GM23338 (cell line): ENCODE results near the gene AMBP. TPM values are rescaled to one million over a fixed set of nuclear protein-coding genes. Genes with fewer than 3 reads are reported as not detected.

Source experiments
- ATAC-seq: fragments of 200-7000 bp; cut with Tn5 transposase; 3 replicates; pipeline ENCODE4 v1.9.1; 2020
- DNase-seq: peaks from one replicate; pipeline ENCODE4 v3.0.0-alpha.2; 2015; ENCODE audit warnings: low spot score
- H2AFZ ChIP-seq: fragments of 200-600 bp; sonication (generic); 2 replicates; pipeline ENCODE4 v1.8.0; 2016; ENCODE audit warnings: antibody characterized with exemption, mild to moderate bottlenecking, moderate library complexity
- H3F3A ChIP-seq: fragments of 200-600 bp; sonication (generic); replicated peaks from 2 replicates; pipeline ENCODE4 v1.8.0; 2017; ENCODE audit warnings: antibody characterized with exemption, mixed run types, low read depth
- H3K27ac ChIP-seq: fragments of 200-600 bp; sonication (generic); 2 replicates; pipeline ENCODE4 v1.6.1; 2016; ENCODE audit warnings: low read depth
- H3K27me3 ChIP-seq: fragments of 200-600 bp; sonication (generic); 2 replicates; pipeline ENCODE4 v1.8.0; 2016; ENCODE audit warnings: mild to moderate bottlenecking, mixed run types, moderate library complexity; ENCODE audit not compliant: insufficient read depth
- H3K36me3 ChIP-seq: fragments of 200-600 bp; sonication (generic); 2 replicates; pipeline ENCODE4 v1.8.0; 2016; ENCODE audit warnings: mild to moderate bottlenecking; ENCODE audit not compliant: insufficient read depth
- H3K4me1 ChIP-seq: fragments of 200-600 bp; sonication (generic); 2 replicates; pipeline ENCODE4 v1.8.0; 2016; ENCODE audit warnings: mild to moderate bottlenecking, moderate library complexity; ENCODE audit not compliant: insufficient read depth
- H3K4me2 ChIP-seq: fragments of 200-600 bp; sonication (generic); 2 replicates; pipeline ENCODE4 v1.7.1; 2017; ENCODE audit warnings: mixed run types
- H3K4me3 ChIP-seq: fragments of 200-600 bp; sonication (generic); 2 replicates; pipeline ENCODE4 v1.6.1; 2016; ENCODE audit warnings: mixed run types
- H3K79me2 ChIP-seq: fragments of 200-600 bp; sonication (generic); replicated peaks from 2 replicates; pipeline ENCODE4 v1.8.0; 2017; ENCODE audit warnings: mild to moderate bottlenecking; ENCODE audit not compliant: insufficient read depth
- H3K9me2 ChIP-seq: fragments of 200-600 bp; sonication (generic); 2 replicates; pipeline ENCODE4 v1.8.0; 2017; ENCODE audit not compliant: insufficient read depth
- H4K20me1 ChIP-seq: fragments of 200-600 bp; sonication (generic); replicated peaks from 2 replicates; pipeline ENCODE4 v1.8.0; 2017; ENCODE audit warnings: mild to moderate bottlenecking; ENCODE audit not compliant: insufficient read depth
- H3K27ac Mint-ChIP-seq: 2 replicates; pipeline ENCODE4 v1.8.0; 2020; ENCODE audit warnings: inconsistent platforms, mild to moderate bottlenecking, moderate library complexity, mixed read lengths
- H3K27me3 Mint-ChIP-seq: 3 replicates; pipeline ENCODE4 v1.8.0; 2022; ENCODE audit warnings: low read depth, mild to moderate bottlenecking, moderate library complexity, mixed read lengths, inconsistent platforms; ENCODE audit not compliant: insufficient read depth, poor library complexity
- H3K36me3 Mint-ChIP-seq: 3 replicates; pipeline ENCODE4 v1.8.0; 2021; ENCODE audit warnings: low read depth, mild to moderate bottlenecking, inconsistent platforms, moderate library complexity, mixed read lengths
- H3K4me1 Mint-ChIP-seq: 3 replicates; pipeline ENCODE4 v1.8.0; 2020; ENCODE audit warnings: mild to moderate bottlenecking, inconsistent platforms, mixed read lengths
- H3K4me3 Mint-ChIP-seq: 3 replicates; pipeline ENCODE4 v1.8.0; 2021; ENCODE audit warnings: moderate library complexity, mild to moderate bottlenecking, inconsistent platforms, mixed read lengths
- H3K9me3 Mint-ChIP-seq: 3 replicates; pipeline ENCODE4 v1.8.0; 2020; ENCODE audit warnings: moderate library complexity, mild to moderate bottlenecking, inconsistent platforms, mixed read lengths
- CREB1 ChIP-seq: fragments of 250-450 bp; sonication (Bioruptor Pico); IDR thresholded peaks from 2 replicates; pipeline ENCODE4 v1.5.0; 2020; ENCODE audit warnings: low read depth, mild to moderate bottlenecking, moderate library complexity
- EZH2phosphoT487 ChIP-seq: fragments of 200-600 bp; sonication (generic); IDR thresholded peaks from one replicate; pipeline ENCODE4 v1.8.1; 2018; ENCODE audit warnings: antibody characterized with exemption; ENCODE audit not compliant: unreplicated experiment
- JUNB ChIP-seq: IDR thresholded peaks from one replicate; pipeline ENCODE4 v1.6.1; 2016; ENCODE audit warnings: antibody characterized with exemption; ENCODE audit not compliant: unreplicated experiment
- POLR2AphosphoS5 ChIP-seq: IDR thresholded peaks from 2 replicates; pipeline ENCODE4 v1.6.1; 2016; ENCODE audit warnings: antibody characterized with exemption, low read depth
- STAT1 ChIP-seq: IDR thresholded peaks from one replicate; pipeline ENCODE4 v1.6.1; 2016; ENCODE audit warnings: antibody characterized with exemption; ENCODE audit not compliant: unreplicated experiment
- polyA plus RNA-seq: library from polyadenylated mRNA; unstranded; fragments of >200 nt; fragmentation: Nextera tagmentation; extraction: Ambion mirVana; gene quantifications from 2 replicates; pipeline ENCODE4 v1.2.1, GENCODE V29; 2016
- total RNA-seq: library from RNA; depleted of rRNA; stranded (reverse); fragments of >200 nt; shearing (Covaris generic); gene quantifications from 2 replicates; pipeline ENCODE4 v1.2.3, GENCODE V29; 2014
- TF ChIP-seq, protein P1 (sequence below), 2 experiments: fragments of 200-600 bp in 1 of 2; sonication (generic) in 1 of 2; conservative IDR thresholded peaks; 2 replicates each; pipeline versions ENCODE4 v1.5.1 to v1.6.1; 2016 to 2017; ENCODE audit warnings: antibody characterized with exemption in 2 of 2, low read depth in 2 of 2, mild to moderate bottlenecking in 2 of 2, moderate library complexity in 1 of 2
- TF ChIP-seq, protein P2 (sequence below): IDR thresholded peaks from 2 replicates; pipeline ENCODE4 v1.6.1; 2016; ENCODE audit warnings: antibody characterized with exemption

AMBP gene
- total and polyA plus RNA-seq, 2 experiments from 2014 or later: 1.3 to 2.0 TPM

DNA sequence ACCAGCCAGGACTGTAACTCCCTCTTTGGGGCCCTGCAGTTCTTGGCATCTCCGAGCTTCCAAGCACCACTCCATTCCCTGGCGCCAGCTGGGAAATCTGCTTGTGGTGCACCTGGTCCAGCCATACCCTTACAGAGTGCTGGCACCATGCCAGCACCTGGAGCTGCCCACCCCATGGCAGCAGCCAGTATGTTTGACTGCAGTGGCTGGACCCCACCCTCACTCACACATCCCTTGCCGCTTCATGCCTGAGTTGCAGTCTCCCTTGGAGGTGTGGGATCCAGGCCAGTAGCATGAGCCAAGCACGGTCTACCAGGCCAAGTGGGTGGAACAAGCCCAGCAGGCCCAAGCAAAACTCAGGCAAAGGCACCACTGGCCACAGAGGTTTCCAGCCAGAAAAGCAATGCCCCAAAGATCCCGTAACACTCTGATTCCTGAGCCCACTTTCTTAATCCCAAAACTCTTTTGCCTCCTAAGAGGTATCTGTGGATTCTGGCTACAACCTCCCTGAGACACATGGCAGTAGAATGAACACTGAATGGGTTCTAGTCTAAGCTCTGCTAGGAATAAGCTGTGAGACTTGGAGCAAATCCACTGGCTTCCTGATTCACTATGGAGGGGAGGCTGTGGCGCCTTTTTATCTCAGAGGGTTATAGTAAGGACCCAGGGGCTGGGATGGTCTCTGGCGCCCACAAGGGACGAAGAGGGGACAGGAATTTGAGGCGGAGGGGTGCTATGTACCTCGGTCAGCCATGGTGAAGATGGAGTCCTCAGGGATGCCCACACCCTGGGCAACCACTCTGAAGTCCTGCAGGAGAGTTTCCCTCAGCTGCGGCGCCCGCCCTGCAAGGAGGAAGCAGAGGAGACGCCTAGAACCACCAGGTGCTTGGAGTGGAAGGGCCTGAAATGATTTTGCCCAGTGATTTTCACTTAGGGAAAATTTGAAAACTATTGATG is 5.6 kb downstream of the AMBP start:
- Histone ChIP-seq H3K27me3 (no peaks in the 10 kb centered on the region), H3K4me1 (no peaks in the 10 kb centered on the region), H3F3A (no peaks in the 10 kb centered on the region), H3K79me2 (no peaks in the 10 kb centered on the region), H2AFZ (0 out of 2 replicates have a peak overlapping the region, but pooled peaks have one; percentile 52), H3K27ac (no peak overlapping the region), H3K36me3 (no peaks in the 10 kb centered on the region), H3K4me3 (no peak overlapping the region), H3K4me2 (no peak overlapping the region), H3K9me2 (peaks cover 8% of the 10 kb centered on the region; the same call in 1 of the 2 replicates), H4K20me1 (no peaks in the 10 kb centered on the region)
- peaks cover 5% of the 10 kb centered on the region; the same call in 2 of the 3 replicates for H3K4me1 Mint-ChIP-seq
- H3K36me3 Mint-ChIP-seq: no peaks in the 10 kb centered on the region
- H3K27ac Mint-ChIP-seq: no peak overlapping the region
- no peak overlapping the region for H3K4me3 Mint-ChIP-seq
- ATAC-seq (peak; percentile 67), DNase-seq (peak; percentile 49)
- TF ChIP-seq, protein P1, sequence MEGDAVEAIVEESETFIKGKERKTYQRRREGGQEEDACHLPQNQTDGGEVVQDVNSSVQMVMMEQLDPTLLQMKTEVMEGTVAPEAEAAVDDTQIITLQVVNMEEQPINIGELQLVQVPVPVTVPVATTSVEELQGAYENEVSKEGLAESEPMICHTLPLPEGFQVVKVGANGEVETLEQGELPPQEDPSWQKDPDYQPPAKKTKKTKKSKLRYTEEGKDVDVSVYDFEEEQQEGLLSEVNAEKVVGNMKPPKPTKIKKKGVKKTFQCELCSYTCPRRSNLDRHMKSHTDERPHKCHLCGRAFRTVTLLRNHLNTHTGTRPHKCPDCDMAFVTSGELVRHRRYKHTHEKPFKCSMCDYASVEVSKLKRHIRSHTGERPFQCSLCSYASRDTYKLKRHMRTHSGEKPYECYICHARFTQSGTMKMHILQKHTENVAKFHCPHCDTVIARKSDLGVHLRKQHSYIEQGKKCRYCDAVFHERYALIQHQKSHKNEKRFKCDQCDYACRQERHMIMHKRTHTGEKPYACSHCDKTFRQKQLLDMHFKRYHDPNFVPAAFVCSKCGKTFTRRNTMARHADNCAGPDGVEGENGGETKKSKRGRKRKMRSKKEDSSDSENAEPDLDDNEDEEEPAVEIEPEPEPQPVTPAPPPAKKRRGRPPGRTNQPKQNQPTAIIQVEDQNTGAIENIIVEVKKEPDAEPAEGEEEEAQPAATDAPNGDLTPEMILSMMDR (conservative IDR thresholded peaks at IDR 0.05; ENCODE audit: low read depth in 2 of 2): peak; percentile 35 to 68
- TF ChIP-seq CREB1 (CRISPR knock-in tag): no peak
- peaks cover 4% of the 10 kb centered on the region for H3K27me3 Mint-ChIP-seq
- H3K9me3 Mint-ChIP-seq: no peaks in the 10 kb centered on the region

DNA sequence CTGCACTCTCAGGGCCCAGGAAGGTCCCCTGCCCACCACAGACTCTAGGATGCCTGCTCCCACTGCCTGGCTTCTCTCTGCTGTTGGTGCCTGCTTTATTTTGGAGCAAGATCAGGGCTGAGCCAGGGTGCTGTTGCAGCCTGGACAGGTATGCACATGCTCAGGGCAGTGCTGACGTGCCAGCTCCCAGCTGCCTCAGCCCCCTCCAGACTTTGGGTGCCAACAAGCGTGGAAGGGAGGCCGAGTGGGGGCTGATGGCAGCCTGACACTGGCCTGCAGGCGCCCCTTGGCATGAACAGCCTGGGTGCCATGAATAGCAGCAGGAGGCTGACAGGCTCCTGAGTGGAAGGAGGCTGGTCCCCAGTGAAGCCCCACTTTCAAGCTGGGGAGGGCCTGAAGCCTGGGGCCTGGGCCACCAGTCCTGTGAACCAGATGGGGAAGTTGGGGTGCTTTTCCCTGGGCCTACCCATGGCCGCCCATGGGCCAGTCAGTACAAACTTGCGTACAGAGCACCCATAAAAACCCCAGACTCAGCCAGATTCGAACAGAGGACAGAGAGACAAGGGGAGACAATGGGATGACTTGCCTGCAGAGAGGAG is 6.8 kb downstream of the AMBP start:
- Histone ChIP-seq H3F3A (no peaks in the 10 kb centered on the region), H3K9me2 (peaks cover 8% of the 10 kb centered on the region; the same call in 1 of the 2 replicates), H3K4me1 (no peaks in the 10 kb centered on the region), H3K4me2 (no peak overlapping the region), H3K27ac (no peak overlapping the region), H3K27me3 (no peaks in the 10 kb centered on the region), H3K4me3 (no peak overlapping the region), H3K36me3 (no peaks in the 10 kb centered on the region), H4K20me1 (no peaks in the 10 kb centered on the region), H3K79me2 (no peaks in the 10 kb centered on the region), H2AFZ (no peak overlapping the region)
- Mint-ChIP-seq H3K4me1 (peaks cover 5% of the 10 kb centered on the region; the same call in 2 of the 3 replicates), H3K27me3 (no peaks in the 10 kb centered on the region), H3K36me3 (no peaks in the 10 kb centered on the region), H3K27ac (no peak overlapping the region), H3K9me3 (no peaks in the 10 kb centered on the region), H3K4me3 (no peak overlapping the region)
- DNase-seq (no peak), ATAC-seq (no peak)
- TF ChIP-seq STAT1 (no peak), JUNB (no peak), EZH2phosphoT487 (no peak), POLR2AphosphoS5 (no peak)
- TF ChIP-seq, protein P2, sequence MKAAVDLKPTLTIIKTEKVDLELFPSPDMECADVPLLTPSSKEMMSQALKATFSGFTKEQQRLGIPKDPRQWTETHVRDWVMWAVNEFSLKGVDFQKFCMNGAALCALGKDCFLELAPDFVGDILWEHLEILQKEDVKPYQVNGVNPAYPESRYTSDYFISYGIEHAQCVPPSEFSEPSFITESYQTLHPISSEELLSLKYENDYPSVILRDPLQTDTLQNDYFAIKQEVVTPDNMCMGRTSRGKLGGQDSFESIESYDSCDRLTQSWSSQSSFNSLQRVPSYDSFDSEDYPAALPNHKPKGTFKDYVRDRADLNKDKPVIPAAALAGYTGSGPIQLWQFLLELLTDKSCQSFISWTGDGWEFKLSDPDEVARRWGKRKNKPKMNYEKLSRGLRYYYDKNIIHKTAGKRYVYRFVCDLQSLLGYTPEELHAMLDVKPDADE: no peak
- TF ChIP-seq, protein P1 (conservative IDR thresholded peaks at IDR 0.05; ENCODE audit: low read depth in 2 of 2): no peak
